Stimulated activated CD4-positive, alpha-beta T cell treated with anti-CD3 and anti-CD28 coated beads, Interleukin-2, amount 100 ng/mL, for 24 hours (primary cell): ENCODE data around the gene OR1I1.

ENCODE experiments used
- DNase-seq, 2 donors: peaks; one replicate each; pipeline ENCODE4 v3.0.0-alpha.2; 2020

The OR1I1 gene

DNA sequence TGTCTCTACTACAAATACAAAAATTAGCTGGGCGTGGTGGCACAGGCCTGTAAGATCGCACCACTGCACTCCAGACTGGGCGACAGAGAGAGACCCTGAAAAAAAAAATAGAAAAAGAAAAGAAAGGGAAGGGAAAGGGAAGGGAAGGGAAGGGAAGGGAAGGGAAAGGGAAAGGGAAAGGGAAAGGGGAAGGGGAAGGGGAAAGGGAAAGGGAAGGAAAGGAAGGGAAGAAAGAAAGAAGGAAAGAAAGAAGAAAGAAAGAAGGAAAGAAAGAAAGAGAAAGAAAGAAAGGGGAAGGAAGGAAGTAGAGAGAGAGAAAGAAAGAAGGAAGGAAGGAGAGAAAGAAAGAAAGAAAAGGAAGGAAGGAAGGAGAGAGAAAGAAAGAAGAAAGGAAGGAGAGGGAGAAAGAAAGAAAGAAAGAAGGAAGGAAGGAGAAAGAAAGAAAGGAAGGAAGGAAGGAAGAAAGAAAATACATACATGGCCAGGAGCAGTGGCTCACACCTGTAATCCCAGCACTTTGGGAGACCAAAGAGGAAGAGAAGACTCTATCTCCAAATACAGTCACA is 17.1 kb downstream of the OR1I1 start:
- no peak for DNase-seq

DNA sequence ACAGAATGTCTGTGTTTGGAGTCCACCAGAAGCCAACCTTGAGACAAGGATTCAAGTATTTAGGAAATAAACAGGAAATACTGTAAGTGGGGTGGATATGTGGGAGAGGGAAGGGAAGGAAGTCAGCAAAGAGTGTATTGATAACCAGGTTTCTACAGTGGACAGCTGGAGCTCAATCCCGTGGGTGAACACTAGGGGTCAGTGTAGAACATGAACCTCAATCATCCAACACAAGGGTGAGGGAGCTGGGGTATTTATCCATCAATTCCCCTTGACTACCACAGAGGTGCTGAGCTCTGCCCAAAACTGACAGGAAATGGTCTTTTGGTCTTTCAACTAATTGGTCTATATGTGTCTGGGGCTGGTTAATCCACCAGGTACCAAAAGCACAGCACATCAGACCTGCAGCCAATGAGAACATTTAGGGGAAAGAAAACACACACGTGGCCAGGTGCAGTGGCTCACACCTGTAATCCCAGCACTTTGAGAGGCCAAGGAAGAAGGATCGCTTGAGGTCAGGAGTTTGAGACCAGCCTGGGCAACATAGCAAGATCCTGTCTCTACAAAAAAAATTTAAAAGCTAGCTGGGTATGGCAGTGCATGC is 19.6 kb downstream of the OR1I1 start:
- peak; percentile 70 for DNase-seq

DNA sequence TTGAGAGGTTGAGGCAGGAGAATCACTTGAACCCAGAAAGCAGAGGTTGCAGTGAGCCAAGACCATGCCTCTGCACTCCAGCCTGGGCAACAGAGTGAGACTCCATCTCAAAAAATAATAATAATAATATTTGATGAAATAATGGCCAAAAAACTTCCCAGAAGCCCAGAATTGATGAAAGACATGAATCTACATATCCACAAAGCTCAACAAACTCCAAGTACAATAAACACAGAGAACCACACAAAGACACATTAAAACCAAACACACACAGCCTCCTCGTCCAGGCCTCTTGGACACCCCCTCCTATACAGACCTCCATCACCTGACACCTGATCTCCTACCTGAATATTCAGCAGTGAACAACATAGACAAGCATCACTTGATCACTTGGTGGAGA is 22.0 kb downstream of the OR1I1 start:
- no peak for DNase-seq

DNA sequence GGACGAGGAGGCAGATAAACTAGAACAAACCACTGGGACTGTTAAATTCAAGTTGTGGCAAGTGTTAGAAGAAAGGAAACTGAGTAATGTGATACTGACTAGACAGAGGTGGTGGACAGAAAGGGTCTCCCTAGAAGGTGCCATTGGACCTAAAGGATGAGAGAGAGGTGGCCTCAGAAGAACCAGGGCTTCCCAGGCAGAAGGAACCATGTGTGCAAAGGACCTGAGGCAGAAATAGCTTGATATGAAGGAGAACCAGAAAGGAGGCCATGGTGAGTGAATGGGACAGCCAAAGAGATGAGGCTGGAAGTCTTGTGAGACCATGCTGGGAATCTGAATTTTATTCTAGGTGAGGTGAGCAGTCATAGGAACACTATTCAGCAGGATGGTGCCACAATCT is 22.4 kb downstream of the OR1I1 start:
- no peak for DNase-seq

DNA sequence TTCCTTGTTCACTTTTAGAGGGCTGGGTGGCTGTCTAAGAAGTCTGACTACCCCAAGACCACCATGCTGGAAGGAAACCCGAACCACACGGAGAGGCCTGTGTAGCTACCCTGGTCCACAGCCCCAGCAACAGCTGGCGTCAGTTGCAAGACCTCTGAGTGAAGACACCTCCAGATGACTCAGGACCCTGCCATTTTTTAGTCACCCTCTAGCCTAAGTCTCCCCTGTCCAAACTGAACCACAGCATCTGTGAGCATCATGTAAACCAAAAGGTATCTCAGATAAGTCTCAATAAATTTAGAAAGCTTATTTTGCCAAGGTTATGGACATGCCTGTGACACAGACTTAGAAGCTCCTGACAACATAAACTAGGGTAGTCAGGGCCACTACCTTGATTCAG is 23.0 kb downstream of the OR1I1 start:
- no peak for DNase-seq

DNA sequence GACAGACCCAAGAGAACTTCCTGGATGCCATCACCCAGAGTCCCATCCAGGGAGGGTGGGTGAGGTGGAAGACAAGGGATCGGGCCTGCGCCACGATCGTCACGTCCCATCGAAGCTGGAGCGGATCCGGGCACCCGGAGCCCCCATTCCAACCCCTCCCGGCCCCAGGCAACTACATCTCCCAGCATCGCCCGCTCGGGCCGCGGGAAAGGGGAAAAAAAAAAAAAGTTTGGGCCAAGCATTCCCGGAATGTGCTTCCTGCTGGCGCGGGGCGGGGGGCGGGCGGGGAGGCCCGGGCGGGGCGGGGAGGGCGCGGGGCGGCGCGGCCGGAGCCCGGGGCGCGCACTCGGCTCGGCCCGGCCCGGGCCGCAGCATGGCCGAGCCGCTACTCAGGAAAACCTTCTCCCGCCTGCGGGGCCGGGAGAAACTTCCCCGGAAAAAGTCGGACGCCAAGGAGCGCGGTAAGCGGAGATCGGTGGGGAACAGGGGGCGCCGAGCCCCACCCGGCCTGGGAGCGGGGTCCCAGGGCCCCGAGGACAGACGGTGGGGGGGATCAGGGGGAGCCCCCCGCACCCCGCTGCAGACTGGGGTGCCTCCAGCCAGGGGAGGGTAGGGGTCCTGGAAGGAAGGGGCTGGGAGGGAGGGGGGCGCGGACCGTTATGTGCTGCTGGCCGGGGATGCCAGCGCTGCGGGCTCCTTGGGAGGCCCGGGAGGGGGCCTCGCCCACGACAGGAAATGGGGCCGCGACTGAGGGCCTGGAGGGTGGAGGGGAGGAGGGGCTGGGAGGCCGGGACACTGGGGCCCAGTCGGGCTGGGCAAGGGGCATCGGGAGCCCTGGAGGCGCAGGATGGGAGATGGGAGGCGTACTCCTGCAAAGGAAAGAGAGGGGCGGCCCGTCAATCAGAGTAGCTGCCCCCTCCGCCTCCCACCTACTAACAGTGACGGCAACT is 25.3 kb downstream of the OR1I1 start, which contains the start of gene SYDE1:
Gene SYDE1 (plus strand): TSS at position 341 of the 950 bp plus-strand sequence. CDS start 33 bp downstream, at position 374.
- peak in 1 of 2 donors; percentile 52 for DNase-seq

DNA sequence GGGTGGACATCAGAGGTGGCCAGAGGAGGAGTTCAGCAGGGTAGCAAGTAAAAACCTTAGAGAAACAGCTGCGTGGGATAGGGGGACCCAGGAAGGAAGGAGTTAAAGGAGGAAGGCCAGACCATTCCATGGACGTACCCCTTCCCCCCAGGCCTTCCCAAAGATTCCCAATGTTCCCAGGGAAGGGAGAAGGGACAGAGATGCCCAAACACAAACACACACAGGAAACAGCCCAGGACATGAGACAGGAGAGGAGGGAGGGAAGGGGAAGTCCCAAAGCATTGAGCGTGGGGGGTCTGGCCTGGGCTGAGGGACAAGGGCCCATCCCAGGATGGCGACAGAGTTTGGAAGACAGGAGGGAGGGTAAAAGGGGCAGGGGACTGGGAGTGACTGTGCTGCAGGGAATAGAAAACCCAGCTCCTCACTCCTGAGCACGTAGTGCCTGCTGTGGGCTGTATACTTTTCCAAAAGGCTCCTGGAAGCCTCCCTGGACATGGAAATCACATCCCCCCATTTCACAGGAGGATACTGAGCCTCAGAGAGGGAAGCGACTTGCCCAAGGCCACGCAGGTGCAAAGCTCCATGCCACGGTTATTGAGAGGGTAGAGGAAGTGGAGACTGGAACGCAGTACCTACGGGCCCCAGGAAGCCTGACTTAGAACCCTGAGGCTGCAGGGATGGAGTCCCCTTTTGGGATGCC is 26.3 kb downstream of the OR1I1 start:
- DNase-seq, result no peak

DNA sequence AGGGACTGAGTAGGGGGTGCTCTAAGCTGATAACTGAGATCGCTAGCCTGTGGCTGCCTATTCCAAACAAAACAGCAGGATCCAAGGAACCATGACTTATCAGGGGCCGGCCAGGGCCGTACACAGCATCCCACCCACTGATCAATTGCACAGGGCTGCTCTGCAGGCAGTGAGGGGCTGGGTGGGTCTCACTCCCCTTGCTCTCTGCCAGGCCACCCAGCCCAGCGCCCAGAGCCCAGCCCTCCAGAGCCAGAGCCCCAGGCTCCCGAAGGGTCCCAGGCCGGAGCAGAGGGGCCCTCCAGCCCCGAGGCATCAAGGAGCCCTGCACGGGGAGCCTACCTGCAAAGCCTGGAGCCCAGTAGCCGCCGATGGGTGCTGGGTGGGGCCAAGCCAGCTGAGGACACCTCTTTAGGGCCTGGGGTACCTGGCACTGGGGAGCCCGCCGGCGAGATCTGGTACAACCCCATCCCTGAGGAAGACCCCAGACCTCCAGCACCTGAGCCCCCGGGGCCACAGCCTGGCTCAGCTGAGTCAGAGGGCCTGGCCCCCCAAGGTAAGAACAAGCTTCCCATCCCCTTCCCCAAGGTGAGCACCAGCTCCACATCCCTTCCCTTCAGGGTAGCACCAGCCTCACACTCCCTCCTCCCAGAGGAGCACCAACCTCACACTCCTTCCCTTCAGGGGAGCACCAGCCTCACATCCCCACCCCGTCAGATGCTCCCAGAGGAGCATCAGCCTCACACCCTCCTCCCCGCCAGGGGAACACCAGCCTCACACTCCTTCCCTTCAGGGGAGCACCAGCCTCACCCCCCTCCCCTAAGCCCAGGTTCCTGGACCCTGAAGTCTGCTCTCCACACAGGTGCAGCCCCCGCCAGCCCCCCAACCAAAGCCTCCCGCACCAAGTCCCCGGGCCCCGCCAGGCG is 27.1 kb downstream of the OR1I1 start:
- no peak for DNase-seq

DNA sequence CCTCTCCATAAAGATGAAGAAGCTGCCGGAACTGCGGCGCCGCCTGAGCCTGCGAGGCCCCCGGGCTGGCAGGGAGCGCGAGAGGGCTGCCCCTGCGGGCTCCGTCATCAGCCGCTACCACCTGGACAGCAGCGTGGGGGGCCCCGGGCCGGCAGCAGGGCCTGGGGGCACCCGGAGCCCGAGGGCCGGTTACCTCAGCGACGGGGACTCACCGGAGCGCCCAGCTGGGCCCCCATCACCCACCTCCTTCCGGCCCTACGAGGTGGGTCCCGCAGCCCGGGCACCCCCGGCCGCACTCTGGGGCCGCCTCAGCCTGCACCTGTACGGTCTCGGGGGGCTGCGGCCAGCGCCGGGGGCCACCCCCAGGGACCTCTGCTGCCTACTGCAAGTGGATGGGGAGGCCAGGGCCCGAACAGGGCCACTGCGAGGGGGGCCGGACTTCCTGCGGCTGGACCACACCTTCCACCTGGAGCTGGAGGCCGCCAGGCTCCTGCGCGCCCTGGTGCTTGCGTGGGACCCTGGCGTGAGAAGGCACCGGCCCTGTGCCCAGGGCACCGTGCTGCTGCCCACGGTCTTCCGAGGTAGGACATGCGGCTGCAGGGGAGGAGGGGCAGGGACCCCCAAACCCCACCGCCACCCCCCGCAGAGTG is 27.9 kb downstream of the OR1I1 start:
- DNase-seq, result no peak

DNA sequence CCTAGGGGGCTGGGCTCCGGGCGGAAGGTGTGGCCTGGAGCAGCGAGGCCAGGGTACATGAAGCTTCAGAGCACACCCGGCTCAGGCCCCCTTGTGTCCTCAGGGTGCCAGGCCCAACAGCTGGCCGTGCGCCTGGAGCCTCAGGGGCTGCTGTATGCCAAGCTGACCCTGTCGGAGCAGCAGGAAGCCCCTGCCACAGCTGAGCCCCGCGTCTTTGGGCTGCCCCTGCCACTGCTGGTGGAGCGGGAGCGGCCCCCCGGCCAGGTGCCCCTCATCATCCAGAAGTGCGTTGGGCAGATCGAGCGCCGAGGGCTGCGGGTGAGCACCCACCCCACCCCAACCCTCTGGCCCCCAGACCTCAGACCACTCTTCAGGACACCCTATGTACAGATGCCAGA is 28.4 kb downstream of the OR1I1 start:
- DNase-seq, result no peak

DNA sequence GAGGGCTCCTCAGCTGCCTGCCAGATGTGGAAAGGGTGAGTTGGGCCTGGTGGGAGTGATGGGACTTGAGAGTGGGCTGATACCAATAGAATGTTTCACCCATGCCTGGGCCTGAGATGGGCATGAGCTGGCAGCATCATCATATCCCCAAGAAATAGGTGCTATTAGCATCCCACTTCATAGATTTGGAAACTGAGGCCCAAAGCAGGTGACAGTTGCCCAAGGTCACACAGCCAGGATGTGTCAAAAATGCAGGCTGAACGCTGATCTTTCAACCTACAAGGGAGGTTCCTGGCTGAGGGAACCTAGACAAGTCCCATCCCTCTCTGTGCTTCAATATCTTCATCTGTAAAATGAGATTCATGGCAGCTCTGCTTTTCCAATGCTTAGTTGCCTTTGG is 29.7 kb downstream of the OR1I1 start:
- DNase-seq, result no peak

DNA sequence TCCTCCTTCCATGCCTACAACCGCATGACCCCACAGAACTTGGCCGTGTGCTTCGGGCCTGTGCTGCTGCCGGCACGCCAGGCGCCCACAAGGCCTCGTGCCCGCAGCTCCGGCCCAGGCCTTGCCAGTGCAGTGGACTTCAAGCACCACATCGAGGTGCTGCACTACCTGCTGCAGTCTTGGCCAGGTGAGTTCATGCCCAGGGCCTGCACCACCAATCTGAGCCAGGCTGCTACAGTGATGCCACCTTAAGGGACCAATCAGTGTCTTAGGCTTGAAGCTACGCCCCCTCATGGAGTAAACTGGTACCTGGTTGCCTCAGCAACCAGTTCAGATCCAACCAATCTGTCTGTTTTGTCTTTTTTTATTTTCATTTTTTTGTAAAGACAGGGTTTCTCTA is 30.4 kb downstream of the OR1I1 start:
- DNase-seq, result no peak

DNA sequence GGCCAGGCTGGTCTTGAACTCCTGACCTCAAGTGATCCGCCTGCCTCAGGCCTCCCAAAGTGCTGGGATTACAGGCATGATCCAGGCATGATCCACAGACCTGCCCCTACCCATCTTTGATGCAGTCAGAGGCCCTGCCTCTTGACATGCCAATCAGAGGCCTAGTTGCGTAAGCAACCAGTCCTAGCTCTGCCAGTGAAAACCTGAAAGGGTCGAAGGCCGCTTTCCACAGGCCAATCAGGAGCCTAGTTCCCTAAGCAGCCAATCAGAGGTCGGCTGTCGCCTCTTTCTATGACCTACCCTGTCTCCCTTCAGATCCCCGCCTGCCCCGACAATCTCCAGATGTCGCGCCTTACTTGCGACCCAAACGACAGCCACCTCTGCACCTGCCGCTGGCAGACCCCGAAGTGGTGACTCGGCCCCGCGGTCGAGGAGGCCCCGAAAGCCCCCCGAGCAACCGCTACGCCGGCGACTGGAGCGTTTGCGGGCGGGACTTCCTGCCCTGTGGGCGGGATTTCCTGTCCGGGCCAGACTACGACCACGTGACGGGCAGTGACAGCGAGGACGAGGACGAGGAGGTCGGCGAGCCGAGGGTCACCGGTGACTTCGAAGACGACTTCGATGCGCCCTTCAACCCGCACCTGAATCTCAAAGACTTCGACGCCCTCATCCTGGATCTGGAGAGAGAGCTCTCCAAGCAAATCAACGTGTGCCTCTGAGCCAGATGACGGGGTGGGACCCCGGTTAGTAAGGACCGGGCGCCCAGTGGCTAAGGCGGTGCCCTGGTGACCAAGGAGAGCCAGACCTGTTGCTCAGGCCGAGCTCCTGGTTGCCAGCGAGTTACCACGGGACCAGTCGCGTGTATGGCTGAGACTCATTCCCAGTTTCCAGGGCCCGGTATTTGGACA is 31.5 kb downstream of the OR1I1 start:
- DNase-seq, result no peak

DNA sequence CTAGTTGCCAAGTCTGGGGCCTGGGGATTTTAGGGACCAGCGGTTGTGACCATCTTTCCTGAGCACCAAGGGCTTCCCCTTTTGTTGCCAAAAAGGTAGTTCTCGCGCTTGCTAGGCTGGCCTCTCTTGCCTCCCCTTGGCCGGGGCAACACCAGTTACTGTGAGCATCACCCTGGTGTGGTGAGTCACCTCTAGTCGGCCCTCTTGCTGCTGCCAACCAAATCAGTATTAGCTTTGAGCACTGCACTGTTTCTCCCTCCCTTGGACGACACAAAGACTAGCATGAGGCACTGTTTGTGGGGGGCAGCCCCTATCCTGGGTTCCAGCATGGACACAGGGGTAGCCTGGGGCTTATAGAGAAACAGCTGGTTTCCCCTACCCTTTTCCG is 32.1 kb downstream of the OR1I1 start:
- no peak for DNase-seq

DNA sequence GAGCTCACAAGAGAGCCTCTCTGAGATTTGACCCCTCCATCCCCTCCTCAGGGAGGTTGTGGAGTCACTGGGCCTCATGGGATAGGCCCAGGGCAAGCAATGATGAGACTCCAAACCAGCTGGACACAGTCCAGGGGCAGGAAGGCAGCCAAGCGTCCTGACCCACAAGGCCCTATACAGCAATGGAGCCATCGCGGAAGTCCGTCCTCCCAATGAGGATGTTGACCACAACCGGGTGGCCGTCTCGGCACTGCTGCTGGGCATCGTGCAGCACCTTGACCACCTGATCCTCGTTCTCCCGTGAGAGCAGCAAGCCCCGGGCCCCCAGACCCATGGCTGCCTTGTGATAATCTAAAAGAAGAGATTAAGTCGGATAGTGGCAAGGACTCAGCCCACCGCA is 33.1 kb downstream of the OR1I1 start:
- DNase-seq, result no peak

DNA sequence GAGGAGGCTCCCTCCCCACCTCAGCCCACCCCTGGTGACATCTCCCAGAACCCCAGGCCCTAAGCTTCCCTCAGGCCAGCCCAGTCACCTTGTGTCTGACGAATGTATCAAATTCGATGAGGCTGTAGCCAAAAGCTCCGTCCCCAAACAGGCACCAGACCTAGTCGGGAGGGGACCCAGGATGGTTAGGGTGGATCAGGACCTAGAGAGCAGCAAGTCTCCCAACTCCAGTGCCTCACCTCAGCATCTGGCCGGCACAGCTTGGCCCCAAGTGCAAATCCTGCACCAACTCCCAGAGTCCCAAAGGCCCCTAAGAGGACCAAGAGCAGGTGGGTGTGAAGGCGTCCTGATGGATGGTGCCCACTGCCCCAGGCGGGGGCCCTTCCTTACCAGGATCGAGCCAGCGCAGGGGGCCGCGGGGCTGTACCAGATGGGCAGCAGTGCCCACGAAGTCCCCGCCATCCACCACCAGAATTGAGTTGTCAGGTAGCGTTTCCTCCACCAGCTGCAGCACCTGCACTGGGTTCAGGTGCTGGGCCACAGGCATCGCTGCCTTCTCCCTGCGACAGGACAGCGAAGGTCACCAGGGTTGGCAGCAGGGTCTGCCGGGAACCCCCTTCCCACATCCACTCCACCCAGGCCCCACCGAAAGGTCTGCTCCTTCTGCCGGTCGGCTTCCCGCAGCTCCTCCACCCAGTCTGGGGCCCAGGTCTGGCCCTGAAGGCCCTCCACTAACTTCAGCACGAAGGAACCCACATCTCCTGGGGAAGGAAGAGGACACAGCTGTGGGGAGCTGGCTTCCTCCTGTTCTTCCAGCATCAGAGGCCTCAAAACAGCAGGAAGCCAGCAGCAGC is 34.0 kb downstream of the OR1I1 start:
- DNase-seq, result no peak

DNA sequence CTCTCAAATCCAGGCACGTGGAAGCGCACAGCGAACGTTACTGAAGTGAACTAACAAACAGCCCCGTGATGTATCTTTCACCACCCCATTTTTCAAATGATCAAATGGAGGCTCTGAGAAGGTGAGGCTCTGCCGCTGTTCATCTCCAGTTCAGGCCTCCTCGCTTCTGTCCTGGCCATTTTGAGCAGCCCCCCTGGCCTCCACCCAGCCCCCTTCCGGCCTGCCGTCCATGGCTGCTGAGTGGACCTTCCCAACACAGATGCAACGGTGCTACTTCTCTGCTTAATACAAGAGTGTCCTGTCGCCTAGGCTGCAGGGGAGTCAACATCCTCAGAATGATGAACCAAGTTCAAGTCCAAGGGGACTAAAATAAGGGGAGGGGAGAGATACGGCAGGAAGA is 34.8 kb downstream of the OR1I1 start:
- no peak for DNase-seq

DNA sequence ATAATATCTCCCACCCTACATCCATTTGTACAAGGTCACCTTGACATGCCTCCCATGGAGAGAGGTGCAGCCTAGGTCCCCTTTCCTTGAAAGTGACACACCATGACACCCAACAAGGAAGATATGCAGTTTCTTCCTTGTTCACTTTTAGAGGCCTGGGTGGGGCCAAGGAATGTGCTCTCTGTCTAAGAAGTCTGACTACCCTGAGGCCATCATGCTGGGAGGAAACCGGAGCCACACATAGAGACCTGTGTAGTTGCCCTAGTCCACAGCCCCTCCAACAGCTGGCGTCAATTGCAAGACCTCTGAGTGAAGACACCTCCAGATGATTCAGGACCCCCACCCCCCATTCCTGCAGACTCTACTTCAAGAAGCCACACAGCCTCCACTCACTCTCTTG is 36.2 kb downstream of the OR1I1 start:
- DNase-seq, result no peak

DNA sequence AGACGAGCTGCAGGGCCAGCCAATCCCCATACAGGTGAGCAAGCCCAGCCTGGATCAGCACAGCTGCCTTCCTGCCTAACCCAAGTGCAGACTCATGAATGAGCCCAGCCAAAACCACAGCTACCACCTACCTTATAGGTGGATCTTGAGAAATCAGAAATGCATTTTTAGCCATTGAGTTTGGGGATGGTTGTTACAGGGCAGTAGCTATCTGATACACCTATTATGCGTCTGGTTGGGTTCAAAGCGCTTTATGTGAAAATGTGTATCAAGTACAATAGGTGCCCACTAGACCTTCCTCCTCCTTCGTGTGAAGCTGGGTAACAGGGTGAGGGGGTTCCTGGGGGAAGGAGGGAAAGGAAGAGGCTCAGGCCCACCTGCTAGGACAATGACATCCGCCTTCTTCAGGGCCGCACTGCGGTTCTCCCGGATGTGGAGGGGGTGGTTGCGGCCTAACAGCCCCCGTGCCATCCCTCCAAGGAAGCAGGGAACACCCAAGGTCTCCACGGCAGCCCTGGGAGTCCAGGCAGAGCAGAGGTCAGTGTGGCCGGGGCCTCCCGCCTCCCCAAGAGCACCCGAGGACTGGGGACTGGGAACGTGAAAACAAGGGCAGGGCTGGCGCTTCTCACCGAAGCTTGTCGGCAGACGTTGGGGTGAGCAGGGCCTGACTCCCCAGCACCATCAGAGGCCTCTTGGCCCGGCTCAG is 36.9 kb downstream of the OR1I1 start:
- no peak for DNase-seq
